Glutamatergic neuron (in vitro differentiated cells): ENCODE data around the gene KRTAP29-1. TPM values are rescaled to one million over a fixed set of nuclear protein-coding genes. Genes with fewer than 3 reads are reported as not detected.

Source experiments
- DNase-seq: peaks from one replicate; pipeline ENCODE4 v3.0.0; 2022
- H3K27ac Mint-ChIP-seq: one replicate; pipeline ENCODE4 v1.8.0; 2020; ENCODE audit warnings: mild to moderate bottlenecking, mixed read lengths, inconsistent platforms; ENCODE audit not compliant: unreplicated experiment
- H3K27me3 Mint-ChIP-seq: one replicate; pipeline ENCODE4 v1.8.0; 2020; ENCODE audit warnings: mild to moderate bottlenecking, moderate library complexity, mixed read lengths, inconsistent platforms; ENCODE audit not compliant: unreplicated experiment
- H3K36me3 Mint-ChIP-seq: one replicate; pipeline ENCODE4 v1.8.0; 2020; ENCODE audit warnings: mild to moderate bottlenecking, mixed read lengths, inconsistent platforms; ENCODE audit not compliant: unreplicated experiment
- H3K4me1 Mint-ChIP-seq: one replicate; pipeline ENCODE4 v1.8.0; 2020; ENCODE audit warnings: mild to moderate bottlenecking, low read depth, mixed read lengths, inconsistent platforms; ENCODE audit not compliant: unreplicated experiment
- H3K4me3 Mint-ChIP-seq: one replicate; pipeline ENCODE4 v1.8.0; 2020; ENCODE audit warnings: mild to moderate bottlenecking, mixed read lengths, inconsistent platforms; ENCODE audit not compliant: unreplicated experiment
- H3K9me3 Mint-ChIP-seq: one replicate; pipeline ENCODE4 v1.8.0; 2020; ENCODE audit warnings: mild to moderate bottlenecking, moderate library complexity, mixed read lengths, inconsistent platforms; ENCODE audit not compliant: unreplicated experiment
- CTCF ChIP-seq: fragments of 200-600 bp; sonication (generic); IDR thresholded peaks from one replicate; pipeline ENCODE4 v1.5.0; 2021; ENCODE audit not compliant: partially characterized antibody, unreplicated experiment
- total RNA-seq: library from RNA; stranded (reverse); fragmentation: NEBNext Ultra II Directional; extraction: Animal tissue kit (Norgen Biotek cat#: 25700); gene quantifications from one replicate; pipeline ENCODE4 v1.2.1, GENCODE V29; 2021; ENCODE audit not compliant: unreplicated experiment

KRTAP29-1 gene
- total RNA-seq, 1 donor from 2014 or later, result not detected

- H3K4me3 Mint-ChIP-seq, result no peak overlapping the region
- H3K4me1 Mint-ChIP-seq, result peaks cover 2% of the 10 kb centered on the region
- no peak for DNase-seq
- H3K36me3 Mint-ChIP-seq, result no peaks in the 10 kb centered on the region
- H3K27me3 Mint-ChIP-seq, result no peaks in the 10 kb centered on the region
- TF ChIP-seq CTCF, result no peak
- no peak overlapping the region for H3K27ac Mint-ChIP-seq
- H3K9me3 Mint-ChIP-seq, result peaks cover 5% of the 10 kb centered on the region
Measured at GRCh38 chr17:41326173-41327145, 23.8 kb upstream of the KRTAP29-1 start.

GRCh38 chr17:41325611-41326010 is 23.0 kb upstream of the KRTAP29-1 start:
- DNase-seq, result no peak
- Mint-ChIP-seq H3K27me3 (no peaks in the 10 kb centered on the region), H3K27ac (no peak overlapping the region), H3K4me1 (peaks cover 2% of the 10 kb centered on the region), H3K4me3 (no peak overlapping the region), H3K36me3 (no peaks in the 10 kb centered on the region), H3K9me3 (peaks cover 5% of the 10 kb centered on the region)
- TF ChIP-seq CTCF, result no peak

- Mint-ChIP-seq H3K4me1 (peaks cover 2% of the 10 kb centered on the region), H3K27me3 (no peaks in the 10 kb centered on the region), H3K36me3 (no peaks in the 10 kb centered on the region), H3K4me3 (no peak overlapping the region), H3K9me3 (peaks cover 5% of the 10 kb centered on the region), H3K27ac (no peak overlapping the region)
- DNase-seq, result no peak
- no peak for TF ChIP-seq CTCF
Measured at GRCh38 chr17:41325126-41325525, 22.5 kb upstream of the KRTAP29-1 start.

GRCh38 chr17:41324180-41325075 is 21.8 kb upstream of the KRTAP29-1 start:
- no peak overlapping the region for H3K4me3 Mint-ChIP-seq
- peaks cover 7% of the 10 kb centered on the region for H3K36me3 Mint-ChIP-seq
- H3K4me1 Mint-ChIP-seq, result peaks cover 2% of the 10 kb centered on the region
- no peaks in the 10 kb centered on the region for H3K27me3 Mint-ChIP-seq
- DNase-seq, result no peak
- H3K9me3 Mint-ChIP-seq, result peaks cover 5% of the 10 kb centered on the region
- no peak overlapping the region for H3K27ac Mint-ChIP-seq
- TF ChIP-seq CTCF, result no peak
